ENCODE measurements around the gene RFC4.
A peak's percentile ranks its signal among the peaks of the same experiment; 100 is the strongest.
"Not testable (repeated sequence)": the region's sequence is repeated elsewhere in the genome, so short reads cannot be mapped to it uniquely, and the experiment has no call there.

Gene RFC4

GRCh38 chr3:186815435-186815834 lies 9.2 kb upstream of the RFC4 start:
- H3K4me1 ChIP-seq (ENCODE audit: insufficient read depth, low read length) = peaks cover 19% of the 10 kb centered on the region
- H3K9me3 ChIP-seq (ENCODE audit: control insufficient read depth, insufficient read depth, low read length) = no peaks in the 10 kb centered on the region
- H3K36me3 ChIP-seq (ENCODE audit: insufficient read depth, low read length) = no peaks in the 10 kb centered on the region
- no peak overlapping the region for H3K9ac ChIP-seq (ENCODE audit: low read depth, low read length)

- no peaks in the 10 kb centered on the region for H3K36me3 ChIP-seq (ENCODE audit: insufficient read depth, low read length)
- H3K9ac ChIP-seq (ENCODE audit: low read depth, low read length) = no peak overlapping the region
- no peaks in the 10 kb centered on the region for H3K9me3 ChIP-seq (ENCODE audit: control insufficient read depth, insufficient read depth, low read length)
- H3K4me1 ChIP-seq (ENCODE audit: insufficient read depth, low read length) = peaks cover 19% of the 10 kb centered on the region
Measured at GRCh38 chr3:186814100-186814499, 7.8 kb upstream of the RFC4 start.

DNA sequence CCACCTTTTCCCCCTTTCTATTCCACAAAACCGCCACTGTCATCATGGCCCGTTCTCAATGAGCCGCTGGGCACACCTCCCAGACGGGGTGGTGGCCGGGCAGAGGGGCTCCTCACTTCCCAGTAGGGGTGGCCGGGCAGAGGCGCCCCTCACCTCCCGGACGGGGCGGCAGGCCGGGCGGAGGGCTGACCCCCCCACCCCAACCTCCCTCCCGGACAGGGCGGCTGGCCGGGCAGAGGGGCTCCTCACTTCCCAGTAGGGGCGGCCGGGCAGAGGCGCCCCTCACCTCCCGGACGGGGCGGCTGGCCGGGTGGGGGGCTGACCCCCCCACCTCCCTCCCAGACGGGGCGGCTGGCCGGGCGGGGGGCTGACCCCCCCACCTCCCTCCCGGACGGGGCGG lies 5.0 kb upstream of the RFC4 start:
- not testable (repeated sequence) for H3K9me3 ChIP-seq (ENCODE audit: control insufficient read depth, insufficient read depth, low read length); H3K36me3 ChIP-seq (ENCODE audit: insufficient read depth, low read length); H3K9ac ChIP-seq (ENCODE audit: low read depth, low read length)
- peaks cover 21% of the 10 kb centered on the region for H3K4me1 ChIP-seq (ENCODE audit: insufficient read depth, low read length)

GRCh38 chr3:186810336-186810996 lies 4.2 kb upstream of the RFC4 start:
- Histone ChIP-seq H3K9ac (ENCODE audit: low read depth, low read length) (no peak overlapping the region), H3K36me3 (ENCODE audit: insufficient read depth, low read length) (no peaks in the 10 kb centered on the region), H3K4me1 (ENCODE audit: insufficient read depth, low read length) (peaks cover 12% of the 10 kb centered on the region), H3K9me3 (ENCODE audit: control insufficient read depth, insufficient read depth, low read length) (no peaks in the 10 kb centered on the region)

DNA sequence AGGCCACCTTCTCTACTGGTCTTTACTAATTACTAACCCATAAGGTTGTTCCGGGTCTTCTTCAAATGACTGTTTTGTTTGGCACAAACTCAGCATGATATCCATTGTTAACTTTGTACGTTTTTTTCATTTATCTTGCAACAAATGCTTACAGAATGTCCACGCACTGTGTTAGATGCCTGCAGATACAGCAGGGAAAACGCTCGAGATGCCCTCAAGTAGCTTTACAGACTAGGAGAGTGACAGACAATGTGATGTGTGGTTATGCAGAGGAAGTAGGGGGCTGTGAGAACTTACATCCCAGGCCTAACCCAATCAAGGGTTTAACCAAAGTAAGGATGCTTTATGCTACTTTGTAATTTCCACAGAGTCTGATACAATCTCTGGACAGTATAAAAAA lies 949 bp upstream of the RFC4 start:
- peaks cover 8% of the 10 kb centered on the region; the same call in 1 of the 2 replicates for H3K4me1 ChIP-seq (ENCODE audit: insufficient read depth, low read length)

GRCh38 chr3:186803447-186803846 lies 2.8 kb downstream of the RFC4 start:
- H3K4me1 ChIP-seq (ENCODE audit: insufficient read depth, low read length) = not testable (repeated sequence)

More for the DNA sequence above, 949 bp upstream of the RFC4 start:
- Histone ChIP-seq H3K36me3 (ENCODE audit: insufficient read depth, low read length) (peaks cover 18% of the 10 kb centered on the region), H3K9me3 (ENCODE audit: control insufficient read depth, insufficient read depth, low read length) (no peaks in the 10 kb centered on the region), H3K9ac (ENCODE audit: low read depth, low read length) (peak overlapping the region; percentile 92)

DNA sequence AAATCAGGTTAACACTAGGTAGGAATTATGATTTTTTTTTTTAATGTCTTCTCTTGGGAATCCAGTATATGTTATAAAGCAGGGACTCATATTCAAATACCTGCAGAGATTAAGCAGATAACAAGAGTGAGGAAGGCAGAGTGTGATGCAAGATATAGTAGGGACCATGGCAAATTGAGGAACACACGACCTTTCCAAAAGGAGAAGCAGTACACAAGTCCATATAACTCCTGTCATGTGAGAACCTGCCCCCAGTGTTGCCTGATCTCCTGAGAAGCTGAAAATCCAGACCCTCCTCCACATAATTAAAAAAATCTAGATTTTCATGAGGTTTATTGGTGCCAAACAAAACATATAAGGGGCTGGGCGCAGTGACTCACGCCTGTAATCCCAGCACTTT lies 3.6 kb downstream of the RFC4 start:
- Histone ChIP-seq H3K36me3 (ENCODE audit: insufficient read depth, low read length) (peaks cover 24% of the 10 kb centered on the region), H3K9me3 (ENCODE audit: control insufficient read depth, insufficient read depth, low read length) (no peaks in the 10 kb centered on the region), H3K9ac (ENCODE audit: low read depth, low read length) (no peak overlapping the region), H3K4me1 (ENCODE audit: insufficient read depth, low read length) (peaks cover 8% of the 10 kb centered on the region; the same call in 1 of the 2 replicates)

More at GRCh38 chr3:186803447-186803846, 2.8 kb downstream of the RFC4 start:
- H3K36me3 ChIP-seq (ENCODE audit: insufficient read depth, low read length) = peaks cover 20% of the 10 kb centered on the region
- H3K9ac ChIP-seq (ENCODE audit: low read depth, low read length); H3K9me3 ChIP-seq (ENCODE audit: control insufficient read depth, insufficient read depth, low read length): not testable (repeated sequence)

- H3K36me3 ChIP-seq (ENCODE audit: insufficient read depth, low read length) = peaks cover 30% of the 10 kb centered on the region
- H3K9me3 ChIP-seq (ENCODE audit: control insufficient read depth, insufficient read depth, low read length) = no peaks in the 10 kb centered on the region
- H3K4me1 ChIP-seq (ENCODE audit: insufficient read depth, low read length) = 0 out of 2 replicates have a peak, but pooled peaks cover 2% of the 10 kb centered on the region
- no peak overlapping the region for H3K9ac ChIP-seq (ENCODE audit: low read depth, low read length)
Measured at GRCh38 chr3:186800285-186800684, 6.0 kb downstream of the RFC4 start.

GRCh38 chr3:186798239-186798874 lies 7.9 kb downstream of the RFC4 start:
- H3K36me3 ChIP-seq (ENCODE audit: insufficient read depth, low read length) = peaks cover 30% of the 10 kb centered on the region
- H3K4me1 ChIP-seq (ENCODE audit: insufficient read depth, low read length) = no peaks in the 10 kb centered on the region
- no peaks in the 10 kb centered on the region for H3K9me3 ChIP-seq (ENCODE audit: control insufficient read depth, insufficient read depth, low read length)
- H3K9ac ChIP-seq (ENCODE audit: low read depth, low read length) = no peak overlapping the region

DNA sequence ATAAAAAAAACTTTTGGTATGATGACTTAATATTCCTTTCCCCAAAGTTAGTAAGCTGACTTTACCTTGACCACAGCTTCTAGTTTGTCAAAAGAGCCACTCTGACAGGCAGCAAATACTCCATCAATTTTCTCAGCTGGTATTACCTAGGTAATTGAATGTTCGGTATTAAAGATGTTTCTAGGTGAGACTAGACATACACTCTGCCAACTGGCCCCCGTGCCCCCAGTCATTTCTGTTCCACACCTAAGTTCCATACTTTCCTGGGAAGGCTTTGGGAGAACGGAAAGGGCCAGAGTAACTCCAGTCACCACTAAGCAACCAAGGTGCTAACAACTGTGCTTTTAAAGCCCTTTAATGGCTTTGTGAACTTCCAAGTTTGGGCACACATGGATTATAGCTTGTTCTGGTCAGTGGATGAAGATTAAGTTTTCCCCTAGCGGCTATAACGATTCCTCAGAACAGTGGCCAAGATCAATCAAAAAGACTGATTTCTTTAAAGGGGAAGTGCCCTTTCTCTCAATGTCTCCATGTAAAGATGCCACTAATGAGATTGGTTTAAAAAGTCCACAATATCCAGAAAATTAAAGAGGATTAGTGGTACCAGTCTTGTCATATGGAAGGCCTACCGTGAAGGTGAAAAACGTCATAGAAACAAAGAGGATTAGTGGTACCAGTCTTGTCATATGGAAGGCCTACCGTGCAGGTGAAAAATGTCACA lies 15.9 kb downstream of the RFC4 start:
- Histone ChIP-seq H3K4me1 (ENCODE audit: insufficient read depth, low read length) (no peaks in the 10 kb centered on the region), H3K9ac (ENCODE audit: low read depth, low read length) (no peak overlapping the region), H3K36me3 (ENCODE audit: insufficient read depth, low read length) (peaks cover 48% of the 10 kb centered on the region), H3K9me3 (ENCODE audit: control insufficient read depth, insufficient read depth, low read length) (no peaks in the 10 kb centered on the region)

- no peaks in the 10 kb centered on the region for H3K4me1 ChIP-seq (ENCODE audit: insufficient read depth, low read length)
- peaks cover 51% of the 10 kb centered on the region for H3K36me3 ChIP-seq (ENCODE audit: insufficient read depth, low read length)
Measured at GRCh38 chr3:186789554-186790260, 16.6 kb downstream of the RFC4 start.

DNA sequence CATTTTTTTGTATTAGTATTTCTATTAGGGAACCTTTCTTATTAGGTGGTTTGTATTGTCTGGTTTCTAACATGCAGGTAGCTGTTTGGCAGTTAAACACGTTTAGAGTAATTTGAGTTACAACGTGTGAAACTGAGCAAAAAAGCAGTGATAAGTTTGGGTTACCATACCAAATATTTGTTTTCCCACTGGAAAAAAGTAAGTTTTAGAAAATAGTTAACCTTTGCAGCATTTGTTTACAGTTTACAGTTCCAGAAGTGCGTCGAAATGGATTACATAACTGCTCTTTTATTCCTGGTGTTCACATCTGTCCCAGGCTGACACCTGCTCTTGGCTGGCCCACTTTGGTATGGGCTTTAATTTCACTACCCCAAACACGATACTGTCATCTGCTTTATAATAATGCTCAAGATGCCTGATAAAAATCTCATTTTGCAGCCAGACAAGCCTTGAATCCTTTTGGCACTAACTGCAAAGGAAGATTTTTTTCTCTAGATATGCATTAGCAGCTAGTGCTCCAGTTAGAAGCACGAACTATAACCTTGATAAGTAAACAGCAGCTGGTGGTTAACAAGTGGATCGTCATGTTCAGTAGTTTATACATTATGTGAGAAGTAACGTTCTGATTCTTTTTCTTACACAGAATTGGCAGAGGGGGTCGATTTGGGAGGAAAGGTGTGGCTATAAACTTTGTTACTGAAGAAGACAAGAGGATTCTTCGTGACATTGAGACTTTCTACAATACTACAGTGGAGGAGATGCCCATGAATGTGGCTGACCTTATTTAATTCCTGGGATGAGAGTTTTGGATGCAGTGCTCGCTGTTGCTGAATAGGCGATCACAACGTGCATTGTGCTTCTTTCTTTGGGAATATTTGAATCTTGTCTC lies 17.6 kb downstream of the RFC4 start:
- peaks cover 50% of the 10 kb centered on the region for H3K36me3 ChIP-seq (ENCODE audit: insufficient read depth, low read length)
- H3K9ac ChIP-seq (ENCODE audit: low read depth, low read length) = no peak overlapping the region
- no peaks in the 10 kb centered on the region for H3K4me1 ChIP-seq (ENCODE audit: insufficient read depth, low read length)
- no peaks in the 10 kb centered on the region for H3K9me3 ChIP-seq (ENCODE audit: control insufficient read depth, insufficient read depth, low read length)

More at GRCh38 chr3:186789554-186790260, 16.6 kb downstream of the RFC4 start:
- Histone ChIP-seq H3K9ac (ENCODE audit: low read depth, low read length) (no peak overlapping the region), H3K9me3 (ENCODE audit: control insufficient read depth, insufficient read depth, low read length) (no peaks in the 10 kb centered on the region)

DNA sequence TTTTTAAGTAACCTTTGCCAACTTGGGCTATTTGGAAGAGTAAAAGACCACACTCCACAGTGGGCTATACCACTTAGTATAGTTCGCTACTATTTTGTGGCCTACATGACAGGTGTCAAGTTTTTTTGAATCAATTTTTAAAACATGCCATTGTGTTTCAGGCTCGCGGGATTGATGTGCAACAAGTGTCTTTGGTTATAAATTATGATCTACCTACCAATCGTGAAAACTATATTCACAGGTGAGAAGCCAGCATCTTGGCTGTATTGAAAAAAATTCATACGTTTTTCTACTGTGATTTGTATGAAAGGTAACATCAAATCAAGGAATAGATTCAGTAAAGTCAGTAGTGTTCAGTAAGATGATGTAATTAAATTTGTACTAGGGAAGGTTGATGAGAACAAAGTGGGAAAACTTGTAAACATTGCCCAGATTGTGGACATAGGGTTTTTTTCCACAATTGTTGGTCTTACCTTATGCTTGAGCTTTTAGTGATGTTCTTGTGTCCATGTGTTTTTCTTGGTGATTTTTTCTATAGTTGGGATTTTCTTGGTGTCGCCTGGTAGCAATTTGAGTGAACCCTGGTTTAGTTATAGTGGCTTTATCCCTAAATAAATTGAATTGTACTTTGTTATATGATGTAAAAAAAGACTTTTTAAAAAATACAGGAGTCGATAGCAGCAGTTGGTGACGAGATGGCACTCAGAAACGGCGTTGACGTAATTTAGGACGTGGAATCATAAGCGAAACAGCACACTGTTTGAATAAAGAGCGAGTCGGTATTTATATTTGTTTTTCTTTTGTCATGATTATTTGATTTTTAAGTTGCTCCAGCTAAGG lies 18.4 kb downstream of the RFC4 start:
- Histone ChIP-seq H3K36me3 (ENCODE audit: insufficient read depth, low read length) (peaks cover 50% of the 10 kb centered on the region), H3K4me1 (ENCODE audit: insufficient read depth, low read length) (no peaks in the 10 kb centered on the region), H3K9me3 (ENCODE audit: control insufficient read depth, insufficient read depth, low read length) (no peaks in the 10 kb centered on the region), H3K9ac (ENCODE audit: low read depth, low read length) (no peak overlapping the region)
